ENCODE results near the gene NBAS. TPM values are rescaled to one million over a fixed set of nuclear protein-coding genes. Genes with fewer than 3 reads are reported as not detected.

Gene NBAS
- total and polyA plus RNA-seq, 2 donors (not counting 3 experiments of a cell fraction or from before 2014, with no cell fraction given): 29.4 to 43.0 TPM

DNA sequence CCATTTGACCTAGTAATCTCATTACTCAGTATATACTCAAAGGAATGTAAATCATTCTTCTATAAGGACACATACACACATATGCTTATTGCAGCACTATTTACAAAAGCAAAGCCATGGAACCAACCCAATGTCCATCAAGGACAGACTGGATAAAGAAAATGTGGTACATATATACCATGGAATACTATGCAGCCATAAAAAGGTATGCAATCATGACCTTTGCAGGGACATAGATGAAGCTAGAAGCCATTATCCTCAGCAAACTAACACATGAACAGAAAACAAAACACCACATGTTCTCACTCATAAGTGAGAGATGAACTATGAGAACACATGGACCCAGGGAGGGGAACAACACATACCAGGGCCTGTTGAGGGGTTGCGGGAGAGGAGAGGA is 214.5 kb downstream of the NBAS start:
- DNase-seq (ENCODE audit: low read depth, low spot score): no peak

More for the DNA sequence above, 214.5 kb downstream of the NBAS start:
- Histone ChIP-seq H3K36me3 (ENCODE audit: control insufficient read depth in 2 of 2, extremely low read depth in 1 of 2, insufficient read depth in 2 of 2, low read length in 2 of 2) (no peaks in the 10 kb centered on the region), H3K9me1 (replicated peaks; ENCODE audit: control insufficient read depth, extremely low read depth, insufficient read depth, low read length) (no peaks in the 10 kb centered on the region), H3K27ac (ENCODE audit: insufficient read depth, low read depth, low read length) (no peak overlapping the region), H2AFZ (ENCODE audit: low read depth, low read length) (no peak overlapping the region), H3K4me1 (ENCODE audit: control insufficient read depth, extremely low read depth, insufficient read depth, low read length) (no peaks in the 10 kb centered on the region), H4K20me1 (replicated peaks; ENCODE audit: control insufficient read depth, extremely low read depth, insufficient read depth, low read length) (no peaks in the 10 kb centered on the region), H3K4me3 (replicated peaks in 1 of 3; ENCODE audit: insufficient read depth in 1 of 3, low read depth in 1 of 3, low read length in 3 of 3) (no peak overlapping the region), H3K27me3 (ENCODE audit: control insufficient read depth in 2 of 2, insufficient read depth in 2 of 2, low read length in 2 of 2) (no peaks in the 10 kb centered on the region), H3K9me3 (replicated peaks; ENCODE audit: control insufficient read depth, insufficient read depth, low read length) (no peaks in the 10 kb centered on the region), H3K4me2 (ENCODE audit: insufficient read depth, low read length) (no peak overlapping the region), H3K79me2 (ENCODE audit: control insufficient read depth, insufficient read depth, low read length) (no peaks in the 10 kb centered on the region), H3K9ac (replicated peaks; ENCODE audit: extremely low read depth, insufficient read depth, low read length) (no peak overlapping the region)
- CTCF ChIA-PET: interaction anchor here (0.7 kb wide), 1 partner anchor 16 kb away, joined by 4 read pairs; no protein-coding TSS in a partner anchor
- dilution Hi-C loops (cut with MboI; ENCODE audit: extremely low pct_ligation_motif_present, low sequenced_read_pairs) (no loop called here), intact Hi-C loops (cut with micrococcal nuclease) (no loop called here)
- FAIRE-seq: no peak
- TF ChIP-seq POLR2A (IDR thresholded peaks at IDR 0.05; ENCODE audit: low read depth, low read length) (no peak), JUN (IDR thresholded peaks at IDR 0.05; ENCODE audit: borderline replicate concordance, insufficient read depth, insufficient read length, low read depth) (no peak), MAX (IDR thresholded peaks at IDR 0.05; ENCODE audit: insufficient read depth, insufficient read length) (no peak), CTCF (IDR thresholded peaks at IDR 0.05; ENCODE audit: extremely low read depth in 1 of 2, insufficient read depth in 1 of 2, low read depth in 1 of 2, low read length in 2 of 2) (no peak), FOS (IDR thresholded peaks at IDR 0.05; ENCODE audit: borderline replicate concordance, insufficient read depth, low read length) (no peak), GATA2 (IDR thresholded peaks at IDR 0.05; ENCODE audit: insufficient read depth, insufficient read length, low read depth, low read length) (no peak), MYC (IDR thresholded peaks at IDR 0.05; ENCODE audit: low read depth, low read length) (no peak), POLR2AphosphoS5 (IDR thresholded peaks at IDR 0.05; ENCODE audit: insufficient read depth, low read depth, low read length) (no peak), EZH2 (IDR thresholded peaks at IDR 0.05; ENCODE audit: borderline replicate concordance, low read depth, low read length, severe bottlenecking) (no peak)
- POLR2A ChIA-PET: no interaction called here
- BruUV-seq (replicated peaks): no TSS peak

Measured in endothelial cell of umbilical vein (primary cell).